ENCODE data around the gene VPS37B.

GRCh38 chr12:122894193-122895121 is 1.5 kb downstream of the VPS37B start:
- TF ChIP-seq CTCF (IDR thresholded peaks at IDR 0.05) (no peak), PRDM15 (CRISPR knock-in tag; IDR thresholded peaks at IDR 0.05) (no peak), E2F1 (CRISPR knock-in tag; IDR thresholded peaks at IDR 0.05) (no peak), ZNF423 (CRISPR knock-in tag; IDR thresholded peaks at IDR 0.05) (no peak), E2F5 (CRISPR knock-in tag; IDR thresholded peaks at IDR 0.05) (no peak), PREB (CRISPR knock-in tag; IDR thresholded peaks at IDR 0.05; ENCODE audit: borderline replicate concordance) (no peak), MAX (CRISPR knock-in tag; IDR thresholded peaks at IDR 0.05) (no peak), ATF3 (CRISPR knock-in tag; conservative IDR thresholded peaks at IDR 0.05) (no peak), CREB1 (CRISPR knock-in tag; IDR thresholded peaks at IDR 0.05) (no peak), ZBTB43 (CRISPR knock-in tag; IDR thresholded peaks at IDR 0.05) (no peak), ELF4 (CRISPR knock-in tag; IDR thresholded peaks at IDR 0.05; ENCODE audit: low read depth) (no peak), ESRRA (CRISPR knock-in tag; IDR thresholded peaks at IDR 0.05; ENCODE audit: borderline replicate concordance) (no peak)
